Loucy (cell line): Measurements from ENCODE around the gene TRAPPC12.

Experiments used
- EZH2phosphoT487 ChIP-seq: fragments of 200-600 bp; IDR thresholded peaks from 2 replicates; pipeline ENCODE4 v1.6.1; 2018; ENCODE audit warnings: antibody characterized with exemption, mild to moderate bottlenecking, moderate library complexity, borderline replicate concordance
- TF ChIP-seq, protein P1 (sequence below): fragments of 200-600 bp; sonication (generic); conservative IDR thresholded peaks from 2 replicates; pipeline ENCODE4 v1.5.1; 2014; ENCODE audit warnings: mild to moderate bottlenecking, antibody characterized with exemption, low read length

DNA sequence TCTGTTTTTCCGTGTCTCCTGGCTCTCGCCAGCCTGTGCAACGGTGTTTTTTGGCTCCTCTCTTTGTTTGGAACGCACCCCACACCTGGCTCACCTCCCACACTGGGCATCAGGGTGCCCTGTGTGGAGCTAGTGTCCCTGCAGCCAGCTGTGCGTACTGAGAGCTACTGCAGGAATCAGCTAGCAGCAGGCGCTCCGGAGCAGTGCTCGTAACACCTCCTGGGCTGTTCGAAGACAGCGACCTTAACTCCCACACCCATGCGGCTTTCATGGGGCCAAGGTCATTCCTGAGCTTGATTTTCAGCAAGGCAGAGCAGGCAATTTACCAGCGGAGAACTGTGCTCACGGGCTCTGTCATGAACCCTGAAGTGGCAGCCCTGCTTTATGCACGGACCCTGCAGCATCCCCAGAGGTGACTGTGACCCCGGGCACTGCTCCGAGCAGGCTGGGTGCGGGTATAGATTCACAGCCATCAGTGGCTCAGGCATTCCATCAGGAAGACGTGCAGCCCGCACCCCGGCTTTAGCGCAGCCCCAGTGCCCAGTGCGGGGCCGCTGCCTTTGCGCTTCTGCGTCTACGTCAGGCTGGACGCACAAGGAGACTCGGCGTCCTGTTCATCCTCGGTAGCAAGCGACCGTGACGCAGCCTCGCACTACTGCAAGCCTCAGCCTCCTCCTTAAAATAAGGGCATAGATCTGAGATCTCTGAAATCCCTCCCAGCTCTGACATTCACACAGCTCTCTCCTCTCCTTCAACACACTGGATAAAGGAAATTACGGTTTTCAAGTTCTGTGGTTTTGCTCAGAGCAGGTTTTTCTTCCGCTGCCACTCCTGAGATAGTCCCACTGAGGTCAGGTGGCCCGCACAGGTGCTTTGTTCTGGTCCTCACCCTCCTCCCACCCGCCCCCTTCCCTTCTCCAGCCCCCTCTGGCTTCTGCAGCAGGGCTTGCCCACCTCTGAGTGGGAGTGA is 81.6 kb downstream of the TRAPPC12 start:
- TF ChIP-seq, protein P1, sequence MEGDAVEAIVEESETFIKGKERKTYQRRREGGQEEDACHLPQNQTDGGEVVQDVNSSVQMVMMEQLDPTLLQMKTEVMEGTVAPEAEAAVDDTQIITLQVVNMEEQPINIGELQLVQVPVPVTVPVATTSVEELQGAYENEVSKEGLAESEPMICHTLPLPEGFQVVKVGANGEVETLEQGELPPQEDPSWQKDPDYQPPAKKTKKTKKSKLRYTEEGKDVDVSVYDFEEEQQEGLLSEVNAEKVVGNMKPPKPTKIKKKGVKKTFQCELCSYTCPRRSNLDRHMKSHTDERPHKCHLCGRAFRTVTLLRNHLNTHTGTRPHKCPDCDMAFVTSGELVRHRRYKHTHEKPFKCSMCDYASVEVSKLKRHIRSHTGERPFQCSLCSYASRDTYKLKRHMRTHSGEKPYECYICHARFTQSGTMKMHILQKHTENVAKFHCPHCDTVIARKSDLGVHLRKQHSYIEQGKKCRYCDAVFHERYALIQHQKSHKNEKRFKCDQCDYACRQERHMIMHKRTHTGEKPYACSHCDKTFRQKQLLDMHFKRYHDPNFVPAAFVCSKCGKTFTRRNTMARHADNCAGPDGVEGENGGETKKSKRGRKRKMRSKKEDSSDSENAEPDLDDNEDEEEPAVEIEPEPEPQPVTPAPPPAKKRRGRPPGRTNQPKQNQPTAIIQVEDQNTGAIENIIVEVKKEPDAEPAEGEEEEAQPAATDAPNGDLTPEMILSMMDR: no peak
- no peak for TF ChIP-seq EZH2phosphoT487
